HG02623 (cell line): ENCODE measurements around the gene CCDC24.

Source experiments
- ATAC-seq: cut with Tn5 transposase; IDR thresholded peaks from one replicate; pipeline ENCODE4 v1.9.1; 2021; ENCODE audit warnings: moderate library complexity; ENCODE audit not compliant: unreplicated experiment

CCDC24 gene

GRCh38 chr1:44038876-44039657, 47.7 kb downstream of the CCDC24 start:
- ATAC-seq = no peak

DNA sequence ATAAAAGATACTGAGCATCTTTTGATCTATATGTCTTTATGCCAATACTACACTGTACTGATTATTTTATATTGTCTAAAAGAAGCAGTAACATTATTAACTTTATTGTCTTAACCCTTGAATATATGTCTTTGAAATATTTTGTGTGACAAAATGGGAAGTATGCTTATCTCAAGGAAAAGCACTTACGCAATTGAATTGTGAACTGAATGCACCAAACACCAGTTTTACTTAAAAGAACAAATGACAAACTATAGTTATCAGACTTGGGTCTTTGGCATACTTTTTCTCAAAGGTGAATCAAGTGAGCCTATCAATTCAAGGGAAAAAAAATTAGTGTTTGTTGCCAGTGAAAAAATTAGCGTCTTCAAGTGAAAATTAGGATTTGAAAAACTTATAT, 49.0 kb downstream of the CCDC24 start:
- ATAC-seq = no peak

DNA sequence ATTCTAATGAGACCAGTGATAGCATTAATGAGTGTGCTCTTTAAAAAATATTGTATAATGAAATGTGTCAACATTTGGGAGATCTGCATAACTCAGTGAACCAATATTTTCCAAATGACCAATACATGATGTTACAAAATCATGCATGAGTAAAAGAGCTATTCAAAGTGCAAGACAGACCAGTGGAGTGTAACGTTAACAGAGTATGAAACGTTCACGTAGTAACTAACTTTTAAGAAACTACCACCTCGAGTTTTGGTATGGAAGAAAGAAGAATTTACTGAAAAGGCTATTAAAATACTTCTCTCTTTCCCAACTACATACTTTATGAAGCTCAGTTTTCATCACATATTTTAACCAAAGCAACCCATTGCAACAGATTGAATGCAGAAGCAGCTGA, 49.4 kb downstream of the CCDC24 start:
- ATAC-seq = no peak

DNA sequence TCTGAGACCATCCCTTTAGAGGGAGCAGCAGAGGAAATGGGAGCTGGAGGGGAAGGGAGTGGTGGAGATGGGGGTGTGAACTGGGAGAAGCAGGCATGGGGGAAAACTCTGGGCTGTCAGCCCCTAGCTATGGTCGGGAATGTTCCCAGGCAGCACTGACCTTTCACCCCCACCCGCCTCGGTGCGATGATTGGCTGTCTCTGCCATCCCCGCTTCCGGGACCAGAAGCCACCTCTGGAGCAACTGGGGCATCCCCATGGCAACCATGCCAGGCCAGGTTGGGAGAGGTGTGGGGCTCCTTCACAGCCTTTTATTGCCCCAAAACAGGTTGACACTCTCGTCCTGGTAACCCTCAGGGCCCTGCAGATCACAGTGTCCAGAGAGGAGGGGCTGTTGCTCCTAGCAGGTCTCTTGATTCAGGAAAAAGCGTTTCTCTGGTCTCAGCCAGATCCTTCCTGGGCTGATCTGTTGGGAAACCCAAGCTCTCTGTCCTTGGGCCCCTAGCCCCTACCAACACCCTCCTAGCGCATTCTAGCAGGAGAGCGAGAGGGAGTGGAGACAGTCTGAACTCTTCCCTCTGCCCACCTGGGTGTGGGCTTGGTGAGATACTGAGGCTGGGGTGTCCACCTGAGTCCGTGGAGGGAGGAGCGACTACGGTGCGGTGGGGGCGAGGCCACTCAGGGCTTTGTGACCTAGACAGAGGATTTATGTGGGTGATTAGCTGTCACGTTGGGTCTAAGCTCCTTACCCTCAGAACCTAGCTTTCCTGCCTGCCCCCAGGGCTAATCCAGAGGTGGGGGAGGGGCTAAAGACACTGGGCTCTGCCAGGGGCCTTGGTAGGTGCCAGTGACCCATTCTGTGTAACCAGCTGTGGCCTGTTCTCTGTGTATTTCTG, 52.0 kb downstream of the CCDC24 start:
- ATAC-seq = no peak

DNA sequence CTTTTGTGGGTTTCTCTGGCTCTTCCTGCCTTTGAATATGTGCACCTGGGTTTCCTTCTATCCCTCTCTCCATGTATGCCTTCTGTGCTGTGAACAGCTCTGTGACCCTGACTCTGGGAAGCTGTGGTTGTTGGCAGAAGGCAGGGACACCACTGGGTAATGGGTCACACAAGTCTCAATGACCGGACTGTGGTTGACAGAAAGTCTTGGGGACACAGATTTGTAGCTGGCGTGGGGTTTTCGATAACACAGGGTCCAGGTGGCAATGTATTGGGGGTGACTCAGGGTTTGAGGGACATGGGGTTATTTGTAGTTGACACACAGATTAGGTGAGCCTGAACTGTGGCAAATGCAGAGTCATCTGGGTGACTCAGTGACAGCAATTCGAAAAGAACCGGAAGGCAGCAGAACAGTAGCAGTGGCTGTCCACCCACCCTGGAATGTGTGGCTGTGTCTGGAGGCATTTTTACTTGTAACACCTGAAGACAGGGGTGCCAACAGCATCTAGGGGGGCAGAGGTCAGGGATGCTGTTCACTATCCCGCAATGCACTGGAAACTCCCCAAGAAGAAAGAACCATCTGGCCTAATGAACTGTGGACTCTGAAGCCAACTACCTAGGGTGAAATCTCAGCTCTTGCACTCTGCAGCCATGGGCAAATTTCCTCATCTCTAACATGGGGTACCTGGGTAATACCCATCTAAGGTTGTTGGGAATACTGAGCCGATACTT, 52.8 kb downstream of the CCDC24 start:
- no peak for ATAC-seq

GRCh38 chr1:44045064-44045463, 53.7 kb downstream of the CCDC24 start:
- ATAC-seq = no peak
